K562 (cell line): ENCODE measurements around the gene GLT1D1.

Experiments used
- ARID2 ChIP-seq: fragments of 450-650 bp; IDR thresholded peaks from 2 replicates; pipeline ENCODE4 v1.6.1; 2017; ENCODE audit warnings: antibody characterized with exemption, mild to moderate bottlenecking
- EZH2 ChIP-seq: IDR thresholded peaks from 2 replicates; pipeline ENCODE4 v1.6.1; 2012; ENCODE audit warnings: low read depth, mild to moderate bottlenecking, inconsistent platforms, low read length, borderline replicate concordance
- FOSL1 ChIP-seq: fragments of 200-800 bp; sonication (Bioruptor generic); conservative IDR thresholded peaks from 2 replicates; pipeline ENCODE4 v1.6.1; 2016; ENCODE audit warnings: missing genetic modification characterization, missing compliant biosample characterization
- PBX2 ChIP-seq, 2 experiments: IDR thresholded peaks in 1 of 2; conservative IDR thresholded peaks in 1 of 2; 2 replicates each; pipeline ENCODE4 v1.6.1; 2016; ENCODE audit warnings: low read depth in 2 of 2, mild to moderate bottlenecking in 1 of 2, missing compliant biosample characterization in 1 of 2, missing genetic modification characterization in 1 of 2, moderate library complexity in 1 of 2
- ZNF146 ChIP-seq: IDR thresholded peaks from one replicate; pipeline ENCODE4 v1.6.1; 2018; ENCODE audit warnings: missing compliant biosample characterization; ENCODE audit not compliant: unreplicated experiment
- TF ChIP-seq, protein P1 (sequence below), 3 experiments: IDR thresholded peaks in 2 of 3; conservative IDR thresholded peaks in 1 of 3; 2 replicates each; pipeline ENCODE4 v1.5.1; 2011 to 2012; ENCODE audit warnings: low read length in 3 of 3, mild to moderate bottlenecking in 3 of 3, control low read depth in 2 of 3, improper control_type of control experiment in 1 of 3, inconsistent platforms in 1 of 3, low read depth in 1 of 3, mixed read lengths in 1 of 3, moderate library complexity in 1 of 3; ENCODE audit not compliant: insufficient read depth in 2 of 3

GRCh38 chr12:128811806-128812205 lies 41.5 kb upstream of the GLT1D1 start:
- no peak for TF ChIP-seq FOSL1 (tag)
- TF ChIP-seq, protein P1, sequence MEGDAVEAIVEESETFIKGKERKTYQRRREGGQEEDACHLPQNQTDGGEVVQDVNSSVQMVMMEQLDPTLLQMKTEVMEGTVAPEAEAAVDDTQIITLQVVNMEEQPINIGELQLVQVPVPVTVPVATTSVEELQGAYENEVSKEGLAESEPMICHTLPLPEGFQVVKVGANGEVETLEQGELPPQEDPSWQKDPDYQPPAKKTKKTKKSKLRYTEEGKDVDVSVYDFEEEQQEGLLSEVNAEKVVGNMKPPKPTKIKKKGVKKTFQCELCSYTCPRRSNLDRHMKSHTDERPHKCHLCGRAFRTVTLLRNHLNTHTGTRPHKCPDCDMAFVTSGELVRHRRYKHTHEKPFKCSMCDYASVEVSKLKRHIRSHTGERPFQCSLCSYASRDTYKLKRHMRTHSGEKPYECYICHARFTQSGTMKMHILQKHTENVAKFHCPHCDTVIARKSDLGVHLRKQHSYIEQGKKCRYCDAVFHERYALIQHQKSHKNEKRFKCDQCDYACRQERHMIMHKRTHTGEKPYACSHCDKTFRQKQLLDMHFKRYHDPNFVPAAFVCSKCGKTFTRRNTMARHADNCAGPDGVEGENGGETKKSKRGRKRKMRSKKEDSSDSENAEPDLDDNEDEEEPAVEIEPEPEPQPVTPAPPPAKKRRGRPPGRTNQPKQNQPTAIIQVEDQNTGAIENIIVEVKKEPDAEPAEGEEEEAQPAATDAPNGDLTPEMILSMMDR (IDR thresholded peaks at IDR 0.05 in 2 of 3, conservative IDR thresholded peaks at IDR 0.05 in 1 of 3; ENCODE audit: insufficient read depth in 2 of 3, low read depth in 1 of 3, low read length in 3 of 3): no peak
- no peak for TF ChIP-seq PBX2 (CRISPR knock-in tag; IDR thresholded peaks at IDR 0.05; ENCODE audit: low read depth)
- no peak for TF ChIP-seq PBX2 (tag; conservative IDR thresholded peaks at IDR 0.05; ENCODE audit: low read depth)
- TF ChIP-seq EZH2: no peak
- no peak for TF ChIP-seq ZNF146
- TF ChIP-seq ARID2: no peak
